CD4-positive, CD25-positive, alpha-beta regulatory T cell (primary cell): ENCODE measurements around the gene MC1R. TPM values are rescaled to one million over a fixed set of nuclear protein-coding genes. Genes with fewer than 3 reads are reported as not detected.
"Not testable (repeated sequence)": the region's sequence is repeated elsewhere in the genome, so short reads cannot be mapped to it uniquely, and the experiment has no call there.

Source experiments
- ATAC-seq, 2 donors: fragments of 150-1000 bp; cut with Tn5 transposase; one replicate each; pipeline ENCODE4 v1.10.0; 2021; ENCODE audit warnings: low read depth in 2 of 2, moderate number of reproducible peaks in 2 of 2, moderate library complexity in 1 of 2
- DNase-seq, 3 donors: peaks; one replicate each; pipeline versions ENCODE4 v3.0.0 to v3.0.0-alpha.2; 2012 to 2022; ENCODE audit warnings: mixed read lengths in 1 of 3
- H3K27ac ChIP-seq: one replicate; pipeline ENCODE4 v1.7.0; 2013; ENCODE audit warnings: mild to moderate bottlenecking, low read length; ENCODE audit not compliant: insufficient read depth, poor library complexity, severe bottlenecking
- H3K27me3 ChIP-seq: one replicate; pipeline ENCODE4 v1.7.0; 2013; ENCODE audit warnings: low read length; ENCODE audit not compliant: control insufficient read depth, insufficient read depth
- H3K36me3 ChIP-seq: one replicate; pipeline ENCODE4 v1.7.0; 2013; ENCODE audit warnings: mild to moderate bottlenecking, low read length, moderate library complexity; ENCODE audit not compliant: control insufficient read depth, insufficient read depth
- H3K4me1 ChIP-seq: 2 replicates; pipeline ENCODE4 v1.7.0; 2013; ENCODE audit warnings: mild to moderate bottlenecking, low read length; ENCODE audit not compliant: insufficient read depth, control insufficient read depth, poor library complexity, severe bottlenecking
- H3K4me3 ChIP-seq: one replicate; pipeline ENCODE4 v1.7.0; 2013; ENCODE audit warnings: low read depth, mild to moderate bottlenecking, low read length, moderate library complexity
- H3K9me3 ChIP-seq, 2 experiments: 1 replicate in 1 of 2; 2 replicates in 1 of 2; pipeline ENCODE4 v1.7.0; 2013; ENCODE audit warnings: low read length in 2 of 2, mild to moderate bottlenecking in 1 of 2, moderate library complexity in 1 of 2; ENCODE audit not compliant: control insufficient read depth in 2 of 2
- H3K27ac Mint-ChIP-seq, 3 donors: one replicate each; pipeline ENCODE4 v1.8.0; 2020 to 2022; ENCODE audit warnings: mild to moderate bottlenecking in 3 of 3, mixed read lengths in 3 of 3, moderate library complexity in 2 of 3
- H3K27me3 Mint-ChIP-seq: one replicate; pipeline ENCODE4 v1.8.0; 2022; ENCODE audit warnings: mild to moderate bottlenecking, mixed read lengths
- H3K36me3 Mint-ChIP-seq: one replicate; pipeline ENCODE4 v1.8.0; 2020; ENCODE audit warnings: mixed read lengths
- H3K4me1 Mint-ChIP-seq, 4 donors: one replicate each; pipeline ENCODE4 v1.8.0; 2020 to 2022; ENCODE audit warnings: mixed read lengths in 4 of 4, mild to moderate bottlenecking in 1 of 4
- H3K4me3 Mint-ChIP-seq, 4 donors: one replicate each; pipeline ENCODE4 v1.8.0; 2020 to 2022; ENCODE audit warnings: mild to moderate bottlenecking in 4 of 4, mixed read lengths in 4 of 4, moderate library complexity in 3 of 4
- H3K9me3 Mint-ChIP-seq, 7 donors: one replicate each; pipeline ENCODE4 v1.8.0; 2020 to 2022; ENCODE audit warnings: mixed read lengths in 7 of 7, mild to moderate bottlenecking in 3 of 7, moderate library complexity in 2 of 7
- polyA plus RNA-seq, 4 donors: library from polyadenylated mRNA; unstranded; fragments of 300-500 nt; fragmentation: Illumina TruSeq; gene quantifications; one replicate each; pipeline ENCODE4 v1.2.3, GENCODE V29; 2021
- total RNA-seq: library from RNA; stranded (reverse); gene quantifications from one replicate; pipeline ENCODE4 v1.2.3, GENCODE V29; 2022

The MC1R gene
- total and polyA plus RNA-seq, 5 donors from 2014 or later: 0.08 to 14.9 (median 0.28) TPM; not detected in 1

DNA sequence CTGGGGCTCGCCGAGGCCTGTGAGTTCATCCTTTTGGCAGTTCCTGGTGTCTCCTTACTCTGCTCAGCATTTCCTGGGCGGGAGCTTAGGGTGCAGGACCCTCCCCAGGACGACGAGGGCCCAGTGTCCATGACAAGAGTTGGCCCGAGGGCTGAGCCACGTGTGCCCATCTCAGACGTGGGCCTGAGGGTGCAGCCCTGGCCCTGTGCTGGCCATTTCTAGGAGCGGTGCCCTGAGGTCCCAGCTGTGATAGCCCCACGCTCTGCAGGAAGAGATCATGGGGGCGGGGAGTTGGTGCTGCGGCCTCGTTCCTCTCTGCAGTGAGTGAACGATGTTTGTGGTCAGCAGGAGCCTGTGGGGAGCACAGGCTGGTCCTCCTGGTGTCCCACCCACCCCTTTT lies 6.0 kb upstream of the MC1R start:
- Mint-ChIP-seq H3K36me3 (peaks cover 4% of the 10 kb centered on the region), H3K27me3 (peaks cover 1% of the 10 kb centered on the region), H3K9me3 (no peaks in the 10 kb centered on the region), H3K27ac (no peak overlapping the region), H3K4me3 (no peak overlapping the region), H3K4me1 (peaks cover 0 to 22% (median 11%) of the 10 kb centered on the region in 4 donors)
- no peaks in the 10 kb centered on the region for H3K9me3 ChIP-seq
- peaks cover 6% of the 10 kb centered on the region for H3K36me3 ChIP-seq
- ATAC-seq (no peak), DNase-seq (no peak)
- no peak overlapping the region for H3K27ac ChIP-seq
- H3K4me3 ChIP-seq: no peak overlapping the region
- peaks cover 11% of the 10 kb centered on the region for H3K4me1 ChIP-seq
- H3K27me3 ChIP-seq: no peaks in the 10 kb centered on the region

DNA sequence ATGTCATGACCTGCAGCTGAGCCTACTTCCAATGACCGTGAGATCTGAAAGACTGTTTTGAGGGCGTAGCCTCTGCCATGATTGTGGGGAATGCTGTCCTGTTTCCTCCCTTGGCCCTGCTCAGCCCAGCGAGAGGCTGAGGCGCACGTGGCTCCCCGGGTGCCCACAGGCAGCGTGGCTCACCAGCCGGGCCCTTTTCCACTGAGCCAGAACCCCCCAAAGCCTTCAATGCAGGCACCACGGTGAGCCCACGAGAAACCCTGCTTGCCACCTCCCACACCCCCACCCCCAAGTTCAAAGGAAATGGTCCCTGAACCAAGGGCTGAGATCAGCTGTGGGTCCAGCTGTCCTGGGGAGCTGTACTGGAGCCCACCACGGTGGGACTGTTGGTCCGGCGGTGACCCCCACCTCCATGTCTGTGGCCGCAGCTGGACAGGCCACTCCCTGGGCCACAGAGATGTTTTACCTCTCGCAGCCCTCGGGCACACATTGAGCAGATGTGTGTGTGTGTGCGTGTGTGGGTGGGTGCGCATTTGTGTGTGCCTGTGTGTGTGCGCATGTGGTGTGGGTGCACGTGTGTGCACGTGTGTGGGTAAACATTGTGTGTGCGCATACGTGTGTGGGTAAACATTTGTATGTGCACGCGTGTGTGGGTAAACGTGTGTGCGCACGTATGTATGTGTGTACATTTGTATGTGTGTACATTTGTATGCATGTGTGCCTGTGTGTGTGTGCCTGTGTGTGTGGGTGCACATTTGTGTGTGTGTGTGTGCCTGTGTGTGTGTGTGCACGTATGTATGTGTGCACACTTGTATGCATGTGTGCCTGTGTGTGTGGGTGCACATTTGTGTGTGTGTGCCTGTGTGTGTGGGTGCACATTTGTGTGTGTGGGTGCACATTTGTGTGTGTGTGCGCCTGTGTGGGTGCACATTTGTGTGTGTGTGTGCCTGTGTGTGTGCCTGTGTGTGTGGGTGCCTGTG lies 5.0 kb upstream of the MC1R start:
- H3K4me1 ChIP-seq: peaks cover 22% of the 10 kb centered on the region
- Mint-ChIP-seq H3K27ac (no peak overlapping the region), H3K9me3 (no peaks in the 10 kb centered on the region), H3K4me3 (peak overlapping the region in 2 of 4 donors; percentile 27 to 29), H3K4me1 (peaks cover 0 to 30% (median 13%) of the 10 kb centered on the region in 4 donors), H3K36me3 (peaks cover 4% of the 10 kb centered on the region), H3K27me3 (peaks cover 5% of the 10 kb centered on the region)
- peaks cover 5% of the 10 kb centered on the region for H3K36me3 ChIP-seq
- no peak overlapping the region for H3K4me3 ChIP-seq
- no peaks in the 10 kb centered on the region for H3K27me3 ChIP-seq
- H3K27ac ChIP-seq: no peak overlapping the region
- ATAC-seq (no peak), DNase-seq (no peak)
- no peaks in the 10 kb centered on the region for H3K9me3 ChIP-seq

DNA sequence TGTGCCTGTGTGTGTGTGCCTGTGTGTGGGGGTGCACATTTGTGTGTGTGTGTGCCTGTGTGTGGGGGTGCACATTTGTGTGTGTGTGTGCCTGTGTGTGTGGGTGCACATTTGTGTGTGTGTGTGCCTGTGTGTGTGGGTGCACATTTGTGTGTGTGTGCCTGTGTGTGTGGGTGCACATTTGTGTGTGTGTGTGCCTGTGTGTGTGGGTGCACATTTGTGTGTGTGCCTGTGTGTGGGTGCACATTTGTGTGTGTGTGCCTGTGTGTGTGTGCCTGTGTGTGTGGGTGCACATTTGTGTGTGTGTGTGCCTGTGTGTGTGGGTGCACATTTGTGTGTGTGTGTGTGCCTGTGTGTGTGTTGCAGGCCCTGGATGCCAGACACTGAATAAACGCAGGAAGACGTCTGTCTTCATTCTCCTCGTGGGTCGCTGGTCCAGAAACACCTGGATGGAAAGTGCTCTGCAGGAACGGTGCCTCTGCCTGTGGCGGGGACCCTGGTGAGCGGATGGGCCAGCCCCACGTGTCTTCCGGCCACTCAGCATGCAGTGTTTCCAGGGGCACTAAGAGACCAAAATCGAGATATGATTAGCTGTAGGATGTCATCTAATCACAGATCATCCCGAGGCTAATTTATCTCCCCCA lies 3.9 kb upstream of the MC1R start:
- H3K4me3 Mint-ChIP-seq, H3K9me3 ChIP-seq, H3K4me3 ChIP-seq, H3K36me3 ChIP-seq, H3K36me3 Mint-ChIP-seq, H3K9me3 Mint-ChIP-seq, H3K27me3 Mint-ChIP-seq, DNase-seq, H3K27me3 ChIP-seq, ATAC-seq, H3K27ac ChIP-seq: not testable (repeated sequence)
- H3K4me1 Mint-ChIP-seq: peaks cover 0 to 34% (median 11%) of the 10 kb centered on the region in 4 donors
- peaks cover 28% of the 10 kb centered on the region for H3K4me1 ChIP-seq
- H3K27ac Mint-ChIP-seq: peak overlapping the region in 1 of 3 donors; percentile 43

DNA sequence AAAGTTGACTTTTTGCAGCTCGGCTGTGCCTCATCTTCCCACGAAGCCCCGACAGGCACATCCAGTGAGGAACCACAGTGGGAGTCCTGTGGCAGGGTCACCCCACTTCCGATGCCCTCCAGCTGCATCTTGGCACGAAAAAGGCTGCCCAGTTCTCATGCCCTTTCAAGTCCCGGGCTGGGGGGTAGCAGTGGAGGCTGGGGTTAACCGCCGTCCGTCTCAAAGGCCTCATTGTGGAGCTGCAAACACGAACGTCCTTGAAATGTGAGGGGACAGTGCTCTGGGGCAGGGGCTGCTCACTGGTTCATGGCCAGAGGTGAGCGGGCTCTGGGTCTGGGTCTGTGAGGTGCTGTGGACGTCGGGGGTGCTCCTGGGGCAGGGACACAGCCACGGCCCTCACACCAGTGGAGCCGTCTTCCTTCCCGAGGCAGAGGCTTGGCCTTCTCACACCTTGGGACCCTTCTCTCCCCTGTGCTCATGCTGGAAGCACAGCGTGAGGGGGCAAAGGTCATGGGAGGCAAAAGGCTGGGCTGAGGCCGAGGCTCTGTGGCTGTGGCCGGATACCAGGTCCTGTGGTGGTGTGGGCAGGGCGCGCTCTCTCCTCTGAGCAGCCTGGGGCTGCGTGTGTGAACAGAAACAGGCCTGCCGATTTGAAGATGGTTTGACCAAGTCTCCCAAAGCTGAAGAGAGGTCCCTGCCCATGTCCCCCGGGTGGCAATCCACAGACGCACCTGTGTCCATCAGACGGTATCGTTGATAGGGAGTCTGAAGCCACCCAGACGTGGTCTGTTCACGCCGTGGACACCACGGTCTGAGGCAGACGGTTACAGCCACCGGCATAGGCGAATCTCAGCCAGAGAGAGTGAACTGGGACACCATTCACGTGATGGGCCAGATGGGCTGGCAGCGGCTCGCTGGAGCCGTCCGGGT lies 3.1 kb upstream of the MC1R start:
- H3K27me3 ChIP-seq: no peaks in the 10 kb centered on the region
- H3K4me3 ChIP-seq: no peak overlapping the region
- H3K9me3 Mint-ChIP-seq: no peaks in the 10 kb centered on the region
- peaks cover 15% of the 10 kb centered on the region for H3K27me3 Mint-ChIP-seq
- ATAC-seq: no peak
- H3K27ac Mint-ChIP-seq: no peak overlapping the region
- DNase-seq: no peak
- no peak overlapping the region for H3K27ac ChIP-seq
- no peaks in the 10 kb centered on the region for H3K9me3 ChIP-seq
- peak overlapping the region in 1 of 4 donors; percentile 21 for H3K4me3 Mint-ChIP-seq
- H3K36me3 Mint-ChIP-seq: peaks cover 4% of the 10 kb centered on the region
- H3K36me3 ChIP-seq: no peaks in the 10 kb centered on the region
- H3K4me1 Mint-ChIP-seq: peaks cover 0 to 42% (median 18%) of the 10 kb centered on the region in 4 donors
- peaks cover 29% of the 10 kb centered on the region for H3K4me1 ChIP-seq

DNA sequence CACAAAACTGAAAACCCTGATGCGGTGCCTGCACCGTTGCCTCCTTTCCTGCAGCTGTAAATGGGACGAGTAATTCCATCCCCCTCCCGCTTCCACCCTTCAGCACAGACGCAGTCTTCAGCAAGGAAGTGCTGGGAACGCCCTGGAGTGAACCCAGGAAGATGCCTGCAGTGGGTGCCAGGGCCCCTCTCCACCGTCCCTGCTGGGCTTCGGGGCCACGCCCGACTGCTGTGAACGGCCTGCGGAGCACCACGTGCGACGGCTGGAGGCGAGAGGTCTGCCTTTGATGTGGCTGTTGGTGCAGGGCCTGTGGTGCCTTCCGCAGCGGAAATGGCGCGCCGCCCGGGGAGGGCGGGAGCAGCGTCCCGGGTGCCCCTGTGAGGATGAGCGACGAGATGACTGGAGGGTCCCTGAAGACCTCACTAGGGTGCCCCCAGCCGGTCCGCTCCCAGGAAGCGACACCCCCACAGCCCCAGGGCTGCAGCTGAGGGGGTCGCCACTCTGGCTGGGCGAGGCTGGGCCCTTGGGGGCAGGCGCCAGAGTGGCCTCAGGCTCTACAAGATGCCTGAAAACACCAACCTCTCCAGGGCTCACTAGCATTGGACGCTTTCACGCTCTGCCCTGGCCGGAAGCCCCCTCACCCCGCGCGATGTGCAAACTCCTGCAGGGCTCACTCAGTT lies 749 bp upstream of the MC1R start:
- Mint-ChIP-seq H3K4me3 (peak overlapping the region; percentile 63 to 87 (median 80)), H3K4me1 (peaks cover 0 to 60% (median 21%) of the 10 kb centered on the region in 4 donors), H3K9me3 (no peaks in the 10 kb centered on the region), H3K36me3 (peaks cover 4% of the 10 kb centered on the region), H3K27me3 (peaks cover 31% of the 10 kb centered on the region), H3K27ac (peak overlapping the region in 1 of 3 donors; percentile 20)
- Histone ChIP-seq H3K27me3 (no peaks in the 10 kb centered on the region), H3K4me3 (peak overlapping the region; percentile 73), H3K4me1 (peaks cover 52% of the 10 kb centered on the region), H3K27ac (no peak overlapping the region), H3K9me3 (no peaks in the 10 kb centered on the region), H3K36me3 (no peaks in the 10 kb centered on the region)
- ATAC-seq (peak; percentile 76 to 87), DNase-seq (peak; percentile 58 to 93 (median 81))

DNA sequence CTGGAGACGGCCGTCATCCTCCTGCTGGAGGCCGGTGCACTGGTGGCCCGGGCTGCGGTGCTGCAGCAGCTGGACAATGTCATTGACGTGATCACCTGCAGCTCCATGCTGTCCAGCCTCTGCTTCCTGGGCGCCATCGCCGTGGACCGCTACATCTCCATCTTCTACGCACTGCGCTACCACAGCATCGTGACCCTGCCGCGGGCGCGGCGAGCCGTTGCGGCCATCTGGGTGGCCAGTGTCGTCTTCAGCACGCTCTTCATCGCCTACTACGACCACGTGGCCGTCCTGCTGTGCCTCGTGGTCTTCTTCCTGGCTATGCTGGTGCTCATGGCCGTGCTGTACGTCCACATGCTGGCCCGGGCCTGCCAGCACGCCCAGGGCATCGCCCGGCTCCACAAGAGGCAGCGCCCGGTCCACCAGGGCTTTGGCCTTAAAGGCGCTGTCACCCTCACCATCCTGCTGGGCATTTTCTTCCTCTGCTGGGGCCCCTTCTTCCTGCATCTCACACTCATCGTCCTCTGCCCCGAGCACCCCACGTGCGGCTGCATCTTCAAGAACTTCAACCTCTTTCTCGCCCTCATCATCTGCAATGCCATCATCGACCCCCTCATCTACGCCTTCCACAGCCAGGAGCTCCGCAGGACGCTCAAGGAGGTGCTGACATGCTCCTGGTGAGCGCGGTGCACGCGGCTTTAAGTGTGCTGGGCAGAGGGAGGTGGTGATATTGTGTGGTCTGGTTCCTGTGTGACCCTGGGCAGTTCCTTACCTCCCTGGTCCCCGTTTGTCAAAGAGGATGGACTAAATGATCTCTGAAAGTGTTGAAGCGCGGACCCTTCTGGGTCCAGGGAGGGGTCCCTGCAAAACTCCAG lies 1.1 kb downstream of the MC1R start:
- Histone ChIP-seq H3K9me3 (no peaks in the 10 kb centered on the region), H3K4me1 (peaks cover 71% of the 10 kb centered on the region), H3K27me3 (no peaks in the 10 kb centered on the region), H3K4me3 (no peak overlapping the region), H3K27ac (no peak overlapping the region), H3K36me3 (no peaks in the 10 kb centered on the region)
- DNase-seq: no peak
- Mint-ChIP-seq H3K27me3 (peaks cover 40% of the 10 kb centered on the region), H3K4me3 (peak overlapping the region in 3 of 4 donors; percentile 28 to 88 (median 31)), H3K27ac (peak overlapping the region in 1 of 3 donors; percentile 4), H3K4me1 (peaks cover 0 to 61% (median 19%) of the 10 kb centered on the region in 4 donors), H3K36me3 (no peaks in the 10 kb centered on the region), H3K9me3 (no peaks in the 10 kb centered on the region)
- ATAC-seq: no peak
